Measurements from ENCODE around the gene SLC34A3. TPM values are rescaled to one million over a fixed set of nuclear protein-coding genes. Genes with fewer than 3 reads are reported as not detected.

Gene SLC34A3
- total RNA-seq, 1 donor from 2014 or later: 0.25 TPM

- H3K36me3 ChIP-seq (ENCODE audit: control insufficient read depth, insufficient read depth, low read length): peaks cover 3% of the 10 kb centered on the region
Observed at GRCh38 chr9:137263506-137263905, 32.8 kb downstream of the SLC34A3 start.

GRCh38 chr9:137264067-137264466 lies 33.4 kb downstream of the SLC34A3 start:
- no peak for TF ChIP-seq CTCF (IDR thresholded peaks at IDR 0.05; ENCODE audit: insufficient read depth, low read length, poor library complexity, severe bottlenecking)
- Histone ChIP-seq H3K27me3 (ENCODE audit: control insufficient read depth, insufficient read depth, low read length) (no peaks in the 10 kb centered on the region), H3K4me3 (ENCODE audit: low read depth, low read length) (no peak overlapping the region), H3K36me3 (ENCODE audit: control insufficient read depth, insufficient read depth, low read length) (peaks cover 3% of the 10 kb centered on the region)
- no peak for DNase-seq (ENCODE audit: low read depth)

More at GRCh38 chr9:137263506-137263905, 32.8 kb downstream of the SLC34A3 start:
- TF ChIP-seq CTCF (IDR thresholded peaks at IDR 0.05; ENCODE audit: insufficient read depth, low read length, poor library complexity, severe bottlenecking): no peak
- H3K4me3 ChIP-seq (ENCODE audit: low read depth, low read length): no peak overlapping the region
- H3K27me3 ChIP-seq (ENCODE audit: control insufficient read depth, insufficient read depth, low read length): no peaks in the 10 kb centered on the region
- no peak for DNase-seq (ENCODE audit: low read depth)

- Histone ChIP-seq H3K36me3 (ENCODE audit: control insufficient read depth, insufficient read depth, low read length) (peaks cover 3% of the 10 kb centered on the region), H3K27me3 (ENCODE audit: control insufficient read depth, insufficient read depth, low read length) (no peaks in the 10 kb centered on the region), H3K4me3 (ENCODE audit: low read depth, low read length) (no peak overlapping the region)
- DNase-seq (ENCODE audit: low read depth): no peak
- TF ChIP-seq CTCF (IDR thresholded peaks at IDR 0.05; ENCODE audit: insufficient read depth, low read length, poor library complexity, severe bottlenecking): no peak
Observed at GRCh38 chr9:137265496-137266161, 34.9 kb downstream of the SLC34A3 start.

- DNase-seq (ENCODE audit: low read depth): no peak
- peaks cover 3% of the 10 kb centered on the region for H3K36me3 ChIP-seq (ENCODE audit: control insufficient read depth, insufficient read depth, low read length)
- no peak for TF ChIP-seq CTCF (IDR thresholded peaks at IDR 0.05; ENCODE audit: insufficient read depth, low read length, poor library complexity, severe bottlenecking)
- H3K27me3 ChIP-seq (ENCODE audit: control insufficient read depth, insufficient read depth, low read length): no peaks in the 10 kb centered on the region
- H3K4me3 ChIP-seq (ENCODE audit: low read depth, low read length): no peak overlapping the region
Observed at GRCh38 chr9:137266162-137266527, 35.4 kb downstream of the SLC34A3 start.

GRCh38 chr9:137266585-137267453 lies 36.1 kb downstream of the SLC34A3 start:
- no peak overlapping the region for H3K4me3 ChIP-seq (ENCODE audit: low read depth, low read length)
- H3K36me3 ChIP-seq (ENCODE audit: control insufficient read depth, insufficient read depth, low read length): peaks cover 3% of the 10 kb centered on the region
- no peak for DNase-seq (ENCODE audit: low read depth)
- TF ChIP-seq CTCF (IDR thresholded peaks at IDR 0.05; ENCODE audit: insufficient read depth, low read length, poor library complexity, severe bottlenecking): no peak
- no peaks in the 10 kb centered on the region for H3K27me3 ChIP-seq (ENCODE audit: control insufficient read depth, insufficient read depth, low read length)
